OCI-LY1 (cell line): ENCODE measurements around the gene SMYD3.

Experiments
- H2AFZ ChIP-seq: fragments of 200-600 bp; sonication (generic), shearing (Covaris generic); 2 replicates; pipeline ENCODE4 v1.6.0; 2014; ENCODE audit warnings: antibody characterized with exemption, mild to moderate bottlenecking, low read length
- H3F3A ChIP-seq: fragments of 200-600 bp; sonication (generic), shearing (Covaris generic); 2 replicates; pipeline ENCODE4 v1.6.0; 2014; ENCODE audit warnings: mild to moderate bottlenecking, antibody characterized with exemption, low read length, moderate library complexity; ENCODE audit not compliant: insufficient read depth
- H3K27ac ChIP-seq: fragments of 200-600 bp; sonication (generic); 2 replicates; pipeline ENCODE4 v1.5.1; 2014; ENCODE audit warnings: low read length, mixed run types, mild to moderate bottlenecking, low read depth; ENCODE audit not compliant: poor library complexity, severe bottlenecking
- H3K27me3 ChIP-seq: fragments of 200-600 bp; sonication (generic); 2 replicates; pipeline ENCODE4 v1.6.0; 2014; ENCODE audit warnings: antibody characterized with exemption, mild to moderate bottlenecking, low read length, moderate library complexity; ENCODE audit not compliant: insufficient read depth
- H3K36me3 ChIP-seq: fragments of 200-600 bp; sonication (generic); 2 replicates; pipeline ENCODE4 v1.6.1; 2014; ENCODE audit warnings: mild to moderate bottlenecking, antibody characterized with exemption, low read length, moderate library complexity, mixed read lengths; ENCODE audit not compliant: insufficient read depth
- H3K4me1 ChIP-seq: fragments of 200-600 bp; sonication (generic); 2 replicates; pipeline ENCODE4 v1.5.1; 2014; ENCODE audit warnings: mild to moderate bottlenecking, low read length, moderate library complexity; ENCODE audit not compliant: insufficient read depth, severe bottlenecking
- H3K4me2 ChIP-seq: fragments of 200-600 bp; sonication (generic), shearing (Covaris generic); 2 replicates; pipeline ENCODE4 v1.6.1; 2014; ENCODE audit warnings: low read length
- H3K4me3 ChIP-seq: fragments of 200-600 bp; sonication (generic); 2 replicates; pipeline ENCODE4 v1.5.1; 2014; ENCODE audit warnings: low read length, low read depth, mild to moderate bottlenecking, mixed read lengths; ENCODE audit not compliant: poor library complexity, severe bottlenecking
- H3K79me2 ChIP-seq: fragments of 200-600 bp; shearing (Covaris generic); 2 replicates; pipeline ENCODE4 v1.6.1; 2016; ENCODE audit warnings: mixed run types, low read length, mixed read lengths; ENCODE audit not compliant: insufficient read depth
- H3K9ac ChIP-seq: fragments of 200-600 bp; sonication (generic), shearing (Covaris generic); 2 replicates; pipeline ENCODE4 v1.6.1; 2014; ENCODE audit warnings: mild to moderate bottlenecking, low read length, mixed read lengths
- H3K9me2 ChIP-seq: fragments of 200-600 bp; sonication (generic), shearing (Covaris generic); 2 replicates; pipeline ENCODE4 v1.6.1; 2014; ENCODE audit warnings: low read depth, mild to moderate bottlenecking, low read length, mixed read lengths
- H3K9me3 ChIP-seq: fragments of 200-600 bp; shearing (Covaris generic); 2 replicates; pipeline ENCODE4 v1.6.1; 2014; ENCODE audit warnings: low read length, mixed read lengths
- H4K20me1 ChIP-seq: fragments of 200-600 bp; sonication (generic), shearing (Covaris generic); 2 replicates; pipeline ENCODE4 v1.6.0; 2016; ENCODE audit warnings: mild to moderate bottlenecking, low read length; ENCODE audit not compliant: insufficient read depth
- EZH2 ChIP-seq: fragments of 200-600 bp; sonication (generic), shearing (Covaris generic); IDR thresholded peaks from 2 replicates; pipeline ENCODE4 v1.8.0; 2017; ENCODE audit warnings: borderline replicate concordance, mixed run types, mild to moderate bottlenecking, antibody characterized with exemption, low read length, moderate library complexity, mixed read lengths
- TF ChIP-seq, protein P1 (sequence below): fragments of 200-600 bp; sonication (generic), shearing (Covaris generic); IDR thresholded peaks from 2 replicates; pipeline ENCODE4 v1.5.1; 2017; ENCODE audit warnings: mild to moderate bottlenecking, antibody characterized with exemption, low read length, moderate library complexity, mixed read lengths

SMYD3 gene

DNA sequence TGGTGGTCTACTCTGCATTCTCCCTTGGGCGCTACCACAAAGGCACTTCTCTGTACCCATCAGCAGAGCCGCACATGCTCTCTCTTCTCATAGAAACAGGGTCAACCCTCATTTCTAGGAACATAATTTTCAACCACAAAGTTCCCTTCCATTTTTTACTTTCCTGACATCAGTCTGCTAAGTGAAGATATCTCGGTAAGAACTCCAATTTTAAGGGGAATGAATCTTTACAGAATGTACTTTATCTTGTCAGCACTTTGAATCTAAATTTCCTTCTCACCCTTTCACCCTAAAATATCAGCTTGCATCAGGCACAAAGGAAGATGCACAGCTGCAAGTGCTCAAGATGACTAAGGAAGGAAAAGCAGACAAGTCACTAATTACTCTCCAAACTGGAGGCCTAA is 545.9 kb downstream of the SMYD3 start:
- Histone ChIP-seq H3K4me1 (peaks cover 14% of the 10 kb centered on the region), H3K27ac (no peak overlapping the region), H2AFZ (no peak overlapping the region), H3K27me3 (no peaks in the 10 kb centered on the region), H3K36me3 (no peaks in the 10 kb centered on the region), H4K20me1 (no peaks in the 10 kb centered on the region), H3K4me3 (no peak overlapping the region), H3K9ac (no peak overlapping the region), H3K79me2 (no peaks in the 10 kb centered on the region), H3F3A (no peaks in the 10 kb centered on the region), H3K4me2 (no peak overlapping the region), H3K9me2 (no peaks in the 10 kb centered on the region), H3K9me3 (no peaks in the 10 kb centered on the region)
- TF ChIP-seq, protein P1, sequence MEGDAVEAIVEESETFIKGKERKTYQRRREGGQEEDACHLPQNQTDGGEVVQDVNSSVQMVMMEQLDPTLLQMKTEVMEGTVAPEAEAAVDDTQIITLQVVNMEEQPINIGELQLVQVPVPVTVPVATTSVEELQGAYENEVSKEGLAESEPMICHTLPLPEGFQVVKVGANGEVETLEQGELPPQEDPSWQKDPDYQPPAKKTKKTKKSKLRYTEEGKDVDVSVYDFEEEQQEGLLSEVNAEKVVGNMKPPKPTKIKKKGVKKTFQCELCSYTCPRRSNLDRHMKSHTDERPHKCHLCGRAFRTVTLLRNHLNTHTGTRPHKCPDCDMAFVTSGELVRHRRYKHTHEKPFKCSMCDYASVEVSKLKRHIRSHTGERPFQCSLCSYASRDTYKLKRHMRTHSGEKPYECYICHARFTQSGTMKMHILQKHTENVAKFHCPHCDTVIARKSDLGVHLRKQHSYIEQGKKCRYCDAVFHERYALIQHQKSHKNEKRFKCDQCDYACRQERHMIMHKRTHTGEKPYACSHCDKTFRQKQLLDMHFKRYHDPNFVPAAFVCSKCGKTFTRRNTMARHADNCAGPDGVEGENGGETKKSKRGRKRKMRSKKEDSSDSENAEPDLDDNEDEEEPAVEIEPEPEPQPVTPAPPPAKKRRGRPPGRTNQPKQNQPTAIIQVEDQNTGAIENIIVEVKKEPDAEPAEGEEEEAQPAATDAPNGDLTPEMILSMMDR: no peak
- no peak for TF ChIP-seq EZH2

DNA sequence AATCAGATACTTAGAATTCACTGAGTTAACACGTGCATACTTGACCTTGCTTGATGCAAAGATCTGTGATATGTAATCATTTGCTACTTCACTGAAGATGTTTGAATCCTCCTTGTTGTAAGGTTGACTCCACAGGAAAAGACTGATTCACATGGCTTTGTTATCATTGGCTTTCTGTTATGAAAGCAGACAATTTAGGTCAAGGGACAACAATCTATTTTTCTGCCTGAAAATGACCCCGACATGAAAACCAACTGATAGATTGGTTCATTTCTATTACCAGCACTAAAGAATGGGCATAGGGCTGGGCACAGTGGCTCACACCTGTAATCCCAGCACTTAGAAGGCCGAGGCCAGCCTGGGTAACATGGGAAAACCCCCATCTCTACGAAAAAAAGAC is 546.9 kb downstream of the SMYD3 start:
- Histone ChIP-seq H2AFZ (no peak overlapping the region), H3K36me3 (no peaks in the 10 kb centered on the region), H3K4me2 (no peak overlapping the region), H3K27ac (no peak overlapping the region), H3K27me3 (no peaks in the 10 kb centered on the region), H3K4me3 (no peak overlapping the region), H3K9me2 (no peaks in the 10 kb centered on the region), H3K9ac (no peak overlapping the region), H3F3A (no peaks in the 10 kb centered on the region), H4K20me1 (no peaks in the 10 kb centered on the region), H3K79me2 (no peaks in the 10 kb centered on the region), H3K4me1 (peaks cover 24% of the 10 kb centered on the region), H3K9me3 (no peaks in the 10 kb centered on the region)
- TF ChIP-seq, protein P1: no peak
- TF ChIP-seq EZH2: no peak

DNA sequence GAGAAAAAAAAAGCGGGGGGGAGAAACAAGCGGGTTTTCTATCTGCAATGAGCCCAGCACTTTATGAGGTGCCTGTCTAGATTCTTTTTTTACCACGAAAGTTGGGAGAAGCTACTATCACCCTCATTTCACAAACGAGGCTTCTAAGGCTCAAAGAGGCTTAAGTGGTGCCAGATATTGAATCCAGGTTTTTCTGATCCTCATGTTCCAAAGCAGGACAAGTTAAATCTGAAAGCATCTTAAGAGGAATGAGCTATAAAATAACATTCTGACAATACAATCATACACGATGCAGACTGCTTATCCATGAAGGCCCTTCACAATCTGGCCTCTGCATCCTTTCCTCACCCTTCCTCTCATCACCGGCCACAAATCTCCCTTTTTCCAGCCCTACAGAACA is 549.1 kb downstream of the SMYD3 start:
- Histone ChIP-seq H3K9me3 (no peaks in the 10 kb centered on the region), H3K27me3 (no peaks in the 10 kb centered on the region), H2AFZ (no peak overlapping the region), H3K36me3 (no peaks in the 10 kb centered on the region), H3K9me2 (no peaks in the 10 kb centered on the region), H4K20me1 (no peaks in the 10 kb centered on the region), H3F3A (no peaks in the 10 kb centered on the region), H3K4me3 (no peak overlapping the region), H3K79me2 (no peaks in the 10 kb centered on the region), H3K4me1 (peaks cover 45% of the 10 kb centered on the region), H3K27ac (no peak overlapping the region), H3K4me2 (no peak overlapping the region), H3K9ac (no peak overlapping the region)
- no peak for TF ChIP-seq EZH2
- TF ChIP-seq, protein P1: no peak
